ENCODE results near the gene EDIL3. TPM values are rescaled to one million over a fixed set of nuclear protein-coding genes. Genes with fewer than 3 reads are reported as not detected.

Gene EDIL3
- total and polyA plus RNA-seq, 9 of the 15 experiments (the other 6 are each of a cell fraction or from before 2014, with no cell fraction given): 0.09 TPM; not detected in 8

DNA sequence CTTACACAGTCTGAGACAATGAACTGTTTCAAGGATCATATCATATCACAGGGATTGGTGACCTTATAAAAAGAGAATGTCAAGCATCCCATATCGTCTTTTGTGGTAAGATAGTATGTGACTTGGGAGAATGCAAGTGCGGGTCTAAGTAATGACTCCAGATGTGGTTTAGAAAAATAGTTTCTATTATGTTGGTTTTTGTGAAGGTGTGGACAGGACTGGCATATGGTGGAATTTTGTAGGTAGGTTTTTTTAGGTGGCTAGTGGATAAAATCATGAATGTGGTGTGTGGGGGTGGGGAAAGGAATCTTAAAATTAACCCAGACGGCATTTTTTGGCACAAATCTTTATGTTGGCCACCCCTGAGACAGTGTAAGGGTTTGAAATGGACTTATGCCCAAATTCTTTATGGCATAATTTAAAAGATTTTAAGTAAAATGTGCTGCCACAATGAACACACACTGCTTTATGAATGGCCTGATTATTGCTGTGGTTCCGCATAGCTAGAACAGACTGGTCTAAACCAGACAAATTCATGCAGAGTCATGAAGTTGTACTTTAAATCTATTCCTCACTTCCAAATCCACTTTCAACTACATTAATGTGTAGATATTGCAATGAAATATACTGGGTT is 459.2 kb downstream of the EDIL3 start:
- no peaks in the 10 kb centered on the region for H3K9me1 ChIP-seq (ENCODE audit: control insufficient read depth, insufficient read depth, low read length)
- H3K9me3 ChIP-seq (replicated peaks; ENCODE audit: control insufficient read depth, insufficient read depth, low read depth, low read length): no peaks in the 10 kb centered on the region
- FAIRE-seq (no peak), ATAC-seq (no peak), DNase-seq (ENCODE audit: extremely low read depth in 1 of 4, low spot score in 3 of 4) (no peak)
- no peak overlapping the region for H3K4me3 ChIP-seq
- no peaks in the 10 kb centered on the region for H3K36me3 ChIP-seq (ENCODE audit: control insufficient read depth, insufficient read depth, low read length)
- WGBS (ENCODE audit: insufficient coverage, low coverage, missing lambda C conversion rate): 7% methylated on average over 4 of the region's 4 CpGs
- no peaks in the 10 kb centered on the region for H3K27me3 ChIP-seq (ENCODE audit: control insufficient read depth in 2 of 2, insufficient read depth in 2 of 2, low read length in 2 of 2)
- CTCF ChIA-PET (ENCODE audit: low intra/inter-chr PET ratio): no interaction called here
- H2AFZ ChIP-seq (ENCODE audit: low read depth, low read length): no peak overlapping the region
- in situ Hi-C loops (cut with MboI): no loop called here
- no peak overlapping the region for H3K4me2 ChIP-seq (ENCODE audit: insufficient read depth, low read length)
- no peak overlapping the region for H3K9ac ChIP-seq (ENCODE audit: insufficient read depth in 1 of 2, low read depth in 2 of 2, low read length in 2 of 2)
- TF ChIP-seq TOE1 (IDR thresholded peaks at IDR 0.05; ENCODE audit: borderline replicate concordance) (no peak), TOE1 (CRISPR knock-in tag; IDR thresholded peaks at IDR 0.05; ENCODE audit: borderline replicate concordance, low read depth) (no peak), SETDB1 (IDR thresholded peaks at IDR 0.05; ENCODE audit: low read length) (no peak), THAP7 (CRISPR knock-in tag; IDR thresholded peaks at IDR 0.05) (no peak)
- TF ChIP-seq, protein P1, sequence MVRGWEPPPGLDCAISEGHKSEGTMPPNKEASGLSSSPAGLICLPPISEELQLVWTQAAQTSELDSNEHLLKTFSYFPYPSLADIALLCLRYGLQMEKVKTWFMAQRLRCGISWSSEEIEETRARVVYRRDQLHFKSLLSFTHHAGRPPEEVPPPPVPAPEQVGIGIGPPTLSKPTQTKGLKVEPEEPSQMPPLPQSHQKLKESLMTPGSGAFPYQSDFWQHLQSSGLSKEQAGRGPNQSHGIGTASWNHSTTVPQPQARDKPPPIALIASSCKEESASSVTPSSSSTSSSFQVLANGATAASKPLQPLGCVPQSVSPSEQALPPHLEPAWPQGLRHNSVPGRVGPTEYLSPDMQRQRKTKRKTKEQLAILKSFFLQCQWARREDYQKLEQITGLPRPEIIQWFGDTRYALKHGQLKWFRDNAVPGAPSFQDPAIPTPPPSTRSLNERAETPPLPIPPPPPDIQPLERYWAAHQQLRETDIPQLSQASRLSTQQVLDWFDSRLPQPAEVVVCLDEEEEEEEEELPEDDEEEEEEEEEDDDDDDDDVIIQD (CRISPR knock-in tag; IDR thresholded peaks at IDR 0.05): no peak
- no peak overlapping the region for H3K27ac ChIP-seq (ENCODE audit: extremely low read depth, low read depth, low read length)
- H3K79me2 ChIP-seq (ENCODE audit: control insufficient read depth, insufficient read depth, low read length): no peaks in the 10 kb centered on the region
- no TSS peak for BruUV-seq (replicated peaks)
- intact Hi-C loops (cut with micrococcal nuclease): no loop called here
- H4K20me1 ChIP-seq (replicated peaks; ENCODE audit: control insufficient read depth, insufficient read depth, low read length): no peaks in the 10 kb centered on the region
- no peaks in the 10 kb centered on the region for H3K4me1 ChIP-seq (replicated peaks in 1 of 2; ENCODE audit: control insufficient read depth in 2 of 2, insufficient read depth in 2 of 2, low read length in 2 of 2)
- POLR2A ChIA-PET: no interaction called here

Measured in K562 (cell line).